SHP77 (cell line): ENCODE measurements around the gene SRSF3.
"Not testable (repeated sequence)": the region's sequence is repeated elsewhere in the genome, so short reads cannot be mapped to it uniquely, and the experiment has no call there.

Experiments used
- DNase-seq, 2 experiments: peaks; one replicate each; lab custom pipeline; 2025; lab: John Stamatoyannopoulos, UW

The SRSF3 gene

DNA sequence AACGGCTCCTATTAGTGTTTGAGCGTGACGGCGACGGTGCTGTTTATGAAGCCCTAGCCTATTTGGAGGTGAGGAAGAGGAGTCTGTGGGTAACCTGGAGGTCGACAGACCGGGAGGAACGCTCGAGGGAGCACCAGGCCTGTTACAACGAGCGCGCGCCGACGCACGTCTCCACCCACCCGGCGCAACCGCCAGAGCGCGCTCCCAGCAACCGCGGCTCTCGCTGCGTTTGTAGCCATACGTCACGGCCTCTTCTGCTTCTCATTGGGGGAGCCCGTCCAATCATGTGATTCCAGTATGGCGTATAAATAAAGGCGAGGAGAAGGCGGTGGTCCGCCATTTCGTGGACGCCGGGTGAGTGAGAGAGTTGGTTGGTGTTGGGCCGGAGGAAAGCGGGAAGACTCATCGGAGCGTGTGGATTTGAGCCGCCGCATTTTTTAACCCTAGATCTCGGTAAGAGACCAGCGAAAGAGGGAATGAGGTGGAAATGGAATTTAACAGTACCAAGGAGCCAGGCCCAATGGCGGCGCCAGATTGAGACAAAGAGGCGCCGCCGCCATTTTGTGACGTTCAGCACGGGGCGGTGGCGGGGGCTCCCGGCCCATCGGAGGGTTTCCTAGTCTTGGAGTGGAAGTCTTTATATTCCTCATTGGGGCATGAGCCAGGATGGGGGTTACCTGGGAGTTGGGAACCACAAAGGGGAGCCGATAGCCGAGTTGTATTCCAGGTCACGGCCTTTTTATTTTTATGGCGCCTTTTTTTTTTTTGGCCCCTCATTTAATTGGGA lies at the start of gene SRSF3:
Gene SRSF3 (plus strand): TSS at position 334 of the 787 bp plus-strand sequence. CDS start 2,401 bp downstream, outside the sequence.
- peak; percentile 97 for DNase-seq

DNA sequence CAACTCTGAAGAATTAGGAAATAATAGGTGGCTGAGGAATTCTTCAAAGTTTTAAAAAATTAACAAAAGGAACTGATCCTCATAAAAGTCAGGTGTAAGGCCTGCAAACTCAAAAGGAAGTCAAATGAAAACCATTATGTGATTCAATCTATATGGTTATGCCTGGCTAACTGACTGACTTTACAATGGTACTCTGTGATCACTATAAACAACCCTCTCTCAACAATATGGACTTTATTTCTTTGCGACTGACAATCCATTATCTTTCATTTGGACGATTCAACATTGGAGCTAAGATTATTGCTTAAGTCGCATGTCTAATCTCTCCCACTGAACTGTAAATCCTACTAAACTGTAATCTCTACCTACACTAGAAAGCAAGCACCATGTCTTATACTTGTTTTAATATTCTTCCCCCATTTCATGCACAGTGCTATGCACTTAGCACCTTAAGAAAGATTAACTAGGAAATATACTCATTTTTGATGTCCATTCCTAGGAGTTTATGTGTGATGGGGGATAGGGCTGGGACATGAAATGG lies 48.3 kb upstream of the SRSF3 start:
- DNase-seq, result no peak

DNA sequence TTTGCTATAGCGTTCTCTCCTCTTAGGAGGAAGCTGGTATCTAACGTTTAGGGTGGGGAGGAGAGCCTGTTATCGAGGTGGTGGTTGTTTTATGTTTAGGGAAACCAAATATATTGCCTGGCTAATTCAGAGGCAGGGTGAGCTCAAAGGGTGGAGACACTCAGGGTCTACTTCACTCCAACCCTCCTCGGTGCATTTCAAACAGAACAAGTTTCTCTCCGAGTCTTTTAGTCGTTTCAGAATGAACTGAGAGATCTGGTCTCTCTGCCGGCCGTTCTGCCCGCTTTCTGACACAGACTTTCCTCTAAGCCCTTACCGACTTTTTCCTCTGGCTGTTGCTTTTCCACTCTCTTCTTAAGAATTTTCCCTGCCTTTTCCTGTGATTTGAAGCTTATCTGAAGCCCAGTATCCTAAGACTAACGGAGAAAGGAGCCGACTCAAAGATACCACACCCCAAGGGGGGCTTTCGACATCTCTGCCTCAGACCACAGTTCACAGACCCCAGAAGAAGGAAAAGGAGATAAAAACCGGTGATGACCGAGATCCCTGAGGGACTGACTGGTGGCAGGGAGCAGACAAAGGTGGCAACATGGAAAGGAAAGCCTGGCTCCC lies 47.7 kb upstream of the SRSF3 start:
- DNase-seq, result no peak

DNA sequence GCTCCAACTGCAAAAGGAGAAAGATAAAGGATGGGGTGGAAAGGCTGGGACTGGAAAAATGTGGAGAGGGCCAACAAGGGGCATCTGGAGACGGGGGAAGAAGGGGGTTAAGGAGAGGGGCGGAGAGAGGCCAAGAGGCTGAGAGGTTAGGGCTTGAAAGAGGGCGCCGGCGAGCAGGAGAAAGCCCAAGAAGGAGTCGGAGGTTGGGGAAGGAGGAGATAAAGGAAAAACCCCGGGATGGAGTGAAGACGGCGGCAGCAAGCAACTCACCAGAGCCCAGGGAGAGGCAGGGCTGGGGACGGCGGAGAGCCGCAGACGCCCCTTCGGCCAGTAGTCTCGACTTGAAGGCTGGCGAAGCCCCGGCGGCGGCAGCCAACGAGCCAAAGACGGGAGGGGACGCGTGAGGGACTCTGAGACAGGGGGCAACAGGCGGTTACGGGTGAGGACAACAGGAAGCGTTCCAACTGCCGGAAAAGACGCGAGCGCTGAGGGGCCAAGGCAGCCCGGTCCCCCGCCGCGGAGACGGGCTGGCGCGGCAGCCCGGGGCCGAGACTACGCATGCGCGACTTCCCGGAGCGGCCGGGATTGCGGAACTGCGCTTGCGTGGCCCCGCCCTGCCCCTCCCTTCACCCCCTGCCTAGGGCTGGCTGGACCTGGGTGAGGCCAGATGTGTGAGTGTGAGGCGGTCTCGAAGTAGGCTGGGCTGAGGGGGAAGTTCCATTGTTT lies 47.1 kb upstream of the SRSF3 start, which contains the start of gene STK38:
Gene STK38 (minus strand): TSS at position 560 of the 726 bp plus-strand sequence. CDS start 7,277 bp downstream, outside the sequence.
- peak; percentile 69 to 79 for DNase-seq

DNA sequence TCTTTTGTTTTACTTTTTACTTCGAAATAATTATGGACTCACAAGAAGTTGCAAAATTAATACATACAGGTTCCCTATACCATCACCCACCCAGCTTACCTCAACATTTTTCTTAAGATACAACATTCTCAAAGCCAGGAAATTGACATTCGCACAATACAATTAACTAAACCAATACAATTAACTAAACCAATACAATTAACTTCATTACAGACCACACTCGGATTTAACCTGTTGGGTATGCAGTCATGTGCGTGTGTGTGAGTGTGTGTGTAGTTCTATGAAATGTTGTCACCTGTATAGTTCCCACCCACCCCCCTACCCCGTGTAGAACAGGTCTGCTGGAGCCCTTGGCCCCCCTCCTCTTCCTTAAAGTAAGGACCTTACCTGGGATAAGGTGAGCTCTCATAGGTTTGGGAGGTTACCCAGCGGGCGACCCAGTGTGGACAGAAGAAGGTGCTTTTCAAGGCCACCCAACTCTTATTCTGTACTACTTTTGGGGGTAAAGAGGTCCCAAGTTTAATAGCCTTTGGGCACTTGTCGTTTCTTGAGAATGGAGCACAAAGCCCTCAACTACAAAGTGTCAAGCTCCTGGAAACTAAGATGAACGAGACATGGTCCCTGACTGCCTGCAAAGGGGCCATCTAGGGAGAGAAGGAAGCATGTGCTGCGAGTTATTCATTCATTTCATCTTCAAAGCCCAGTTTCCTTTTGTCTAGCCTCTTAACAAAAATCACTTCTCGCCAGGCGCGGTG lies 46.3 kb upstream of the SRSF3 start:
- DNase-seq, result no peak

DNA sequence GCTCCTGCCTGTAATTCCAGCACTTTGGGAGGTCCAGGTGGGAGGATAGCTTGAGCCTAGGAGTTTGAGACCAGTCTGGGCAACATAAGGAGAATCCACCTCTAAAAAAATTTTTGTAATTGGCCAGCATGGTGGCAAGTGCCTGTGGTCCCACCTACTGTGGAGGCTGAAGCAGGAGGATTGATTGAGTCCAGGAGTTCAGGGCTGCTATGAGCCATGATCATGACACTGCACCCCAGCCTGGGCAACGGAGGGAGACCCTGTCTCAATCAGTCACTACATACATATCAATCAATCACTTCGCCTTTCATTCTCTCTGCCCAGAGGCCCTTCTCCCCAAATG lies 45.8 kb upstream of the SRSF3 start:
- DNase-seq, result no peak

DNA sequence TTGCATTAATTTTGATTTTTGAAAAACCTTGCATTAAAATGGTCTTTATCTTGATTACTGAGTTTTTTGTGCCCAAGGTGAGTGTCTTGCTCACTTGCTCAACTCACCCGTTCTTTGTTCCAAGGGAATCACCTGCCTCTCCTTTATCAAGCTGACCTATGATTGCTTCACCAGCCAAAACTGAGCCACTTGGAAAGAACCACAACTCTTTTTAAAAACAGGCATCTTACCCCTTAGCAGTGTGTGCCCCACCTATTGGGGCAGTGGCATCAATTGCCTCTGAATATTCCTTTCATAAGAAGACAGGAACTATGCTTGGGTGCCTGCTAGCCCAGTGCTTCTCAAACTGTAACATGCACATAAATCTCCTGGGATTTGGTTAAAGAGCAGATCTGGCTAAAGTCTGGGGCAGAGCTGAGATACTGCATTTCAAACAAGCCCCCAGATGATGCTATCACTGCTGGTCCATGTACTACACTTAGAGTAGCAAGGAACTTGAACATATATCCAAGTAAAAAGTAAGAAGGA lies 43.6 kb upstream of the SRSF3 start:
- no peak for DNase-seq

DNA sequence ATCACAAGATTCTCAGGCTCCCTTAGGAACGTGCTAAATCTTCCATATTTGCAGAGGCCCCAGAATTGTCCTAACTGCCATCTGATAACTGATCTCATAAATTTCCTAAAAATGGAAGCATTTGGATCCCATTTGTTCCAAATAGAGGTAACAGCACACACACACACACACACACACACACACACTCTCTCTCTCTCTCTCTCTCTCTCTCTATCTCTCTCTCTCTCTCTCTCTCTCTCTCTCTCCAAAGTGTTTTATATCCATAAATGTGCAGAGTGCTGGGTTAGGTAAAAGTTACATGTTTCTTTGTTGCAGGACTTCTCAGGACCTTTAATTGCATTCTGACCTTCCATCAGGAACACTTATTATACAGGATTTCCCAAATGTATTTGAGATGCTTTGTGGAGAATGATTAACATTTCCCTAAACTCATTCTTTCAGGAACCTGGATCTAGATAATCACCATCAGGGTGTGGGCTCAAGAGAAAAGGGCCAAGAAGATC lies 38.4 kb upstream of the SRSF3 start:
- DNase-seq, result no peak

DNA sequence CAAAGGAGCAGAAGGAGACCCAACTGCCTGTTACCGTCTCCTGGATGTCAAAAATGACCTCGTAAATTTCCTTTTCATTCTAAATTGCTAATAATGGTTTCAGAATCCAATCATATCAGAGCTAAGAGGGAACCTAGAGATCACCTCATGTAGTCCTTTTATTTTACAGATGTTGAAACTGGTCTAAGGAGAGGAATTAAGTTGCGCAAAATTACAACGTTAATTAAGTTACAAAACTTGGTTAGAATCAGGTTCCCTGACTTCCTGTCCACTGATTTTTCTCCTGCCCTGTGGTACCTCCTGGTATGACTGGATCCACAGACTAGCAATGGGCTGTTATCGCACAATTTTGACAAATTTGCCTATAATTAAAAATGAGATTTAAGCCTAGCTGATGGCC lies 37.9 kb upstream of the SRSF3 start:
- no peak for DNase-seq

DNA sequence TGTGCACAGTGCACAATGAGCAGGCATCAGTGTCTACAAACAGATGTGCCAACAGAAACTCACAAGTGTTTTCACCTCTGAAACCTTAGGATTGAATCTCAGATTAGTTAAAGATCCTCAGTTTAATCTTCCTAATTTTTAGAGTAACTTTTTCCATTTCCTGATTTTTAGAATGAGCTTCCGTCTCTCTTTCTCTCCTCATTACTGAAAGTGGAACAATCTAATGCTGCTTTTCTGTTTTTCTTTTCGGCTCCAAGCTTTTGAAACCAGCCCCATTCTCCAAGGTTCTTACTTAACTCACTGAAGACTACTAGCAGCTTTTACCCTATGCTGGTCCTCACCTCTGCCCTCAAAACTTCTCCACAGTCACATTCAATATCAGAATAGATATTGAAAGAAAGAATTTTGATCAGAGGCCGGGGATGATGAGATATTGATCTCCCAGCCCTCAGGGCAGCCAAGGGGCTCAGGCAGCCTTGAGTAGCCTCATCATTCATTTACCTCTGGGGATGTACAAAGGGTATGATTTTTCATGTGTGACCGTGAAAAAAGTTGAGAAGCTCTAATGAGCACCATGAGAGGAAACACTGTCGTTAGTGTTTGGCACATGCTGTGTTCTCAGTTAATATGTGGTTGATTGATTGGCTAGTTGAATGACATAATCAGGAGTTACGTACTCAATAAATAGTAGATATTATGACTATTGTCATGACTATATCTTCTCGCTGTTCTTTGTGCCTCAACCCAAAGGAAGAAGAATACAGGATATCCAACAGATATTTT lies 35.0 kb upstream of the SRSF3 start:
- DNase-seq, result no peak

DNA sequence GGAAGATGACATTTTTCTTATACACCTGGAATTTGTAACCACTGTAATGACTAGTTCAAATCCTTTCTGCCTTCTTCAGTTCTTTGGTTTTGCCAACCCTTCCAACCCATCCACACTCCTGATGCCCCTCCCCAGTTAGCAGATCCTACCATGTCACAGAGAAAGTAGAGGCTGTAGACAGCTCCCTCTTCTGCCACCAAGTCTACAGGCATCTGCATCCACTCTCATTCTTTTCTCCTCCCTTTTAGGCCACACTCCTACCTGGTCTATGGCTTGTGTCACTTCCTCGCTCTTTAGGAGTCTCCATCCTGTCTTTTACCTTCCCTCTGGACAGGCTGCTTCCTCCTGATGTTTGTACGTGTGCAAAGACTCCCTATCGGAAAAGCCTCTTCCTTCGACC lies 33.3 kb upstream of the SRSF3 start:
- DNase-seq, result no peak

DNA sequence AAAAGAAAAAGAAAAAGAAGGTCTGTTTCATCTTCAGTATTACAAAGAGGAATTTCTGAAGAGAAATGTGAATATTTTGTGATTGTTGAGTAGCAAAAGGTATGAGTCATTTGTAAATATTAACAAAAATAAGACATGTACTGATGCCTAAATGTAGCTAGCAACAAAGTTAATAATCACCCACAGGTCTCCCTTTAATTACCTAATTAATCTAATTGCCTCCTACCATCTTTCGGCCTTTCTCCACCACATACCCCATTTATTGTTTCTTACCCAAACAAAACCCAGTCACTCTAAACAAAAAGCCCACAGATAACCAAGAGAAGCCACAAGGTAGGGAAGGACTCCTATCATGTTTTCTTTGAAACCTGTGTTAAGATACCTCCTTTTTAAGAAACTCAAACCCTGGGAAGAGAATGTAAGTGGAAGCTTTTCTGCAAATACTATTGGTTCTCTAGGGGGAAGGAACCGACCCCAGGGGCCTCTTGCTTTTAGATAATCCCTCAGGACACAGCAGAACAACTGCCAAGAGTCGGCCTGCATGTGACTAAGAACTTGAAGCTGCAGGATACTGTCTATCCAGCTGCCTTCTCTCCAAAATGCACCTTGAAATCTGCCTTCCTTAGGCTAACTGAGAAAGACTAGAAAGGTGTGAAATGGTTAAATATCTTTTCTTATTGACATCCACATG lies 30.8 kb upstream of the SRSF3 start:
- no peak for DNase-seq

DNA sequence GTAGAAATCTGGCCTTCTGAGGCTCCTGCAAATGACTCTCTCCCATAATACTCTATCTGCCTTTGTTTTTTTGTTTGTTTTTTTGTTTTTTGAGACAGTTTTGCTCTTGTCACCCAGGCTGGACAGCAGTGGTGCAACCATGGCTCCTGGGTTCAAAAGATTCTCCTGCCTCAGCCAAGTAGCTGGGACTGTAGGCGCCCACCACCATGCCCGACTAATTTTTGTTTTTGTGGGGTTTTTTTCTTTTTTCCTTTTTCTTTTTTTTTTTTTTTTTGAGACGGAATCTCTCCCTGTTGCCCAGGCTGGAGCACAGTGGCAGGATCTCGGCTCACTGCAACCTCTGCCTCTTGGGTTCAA lies 30.3 kb upstream of the SRSF3 start:
- DNase-seq, result no peak

DNA sequence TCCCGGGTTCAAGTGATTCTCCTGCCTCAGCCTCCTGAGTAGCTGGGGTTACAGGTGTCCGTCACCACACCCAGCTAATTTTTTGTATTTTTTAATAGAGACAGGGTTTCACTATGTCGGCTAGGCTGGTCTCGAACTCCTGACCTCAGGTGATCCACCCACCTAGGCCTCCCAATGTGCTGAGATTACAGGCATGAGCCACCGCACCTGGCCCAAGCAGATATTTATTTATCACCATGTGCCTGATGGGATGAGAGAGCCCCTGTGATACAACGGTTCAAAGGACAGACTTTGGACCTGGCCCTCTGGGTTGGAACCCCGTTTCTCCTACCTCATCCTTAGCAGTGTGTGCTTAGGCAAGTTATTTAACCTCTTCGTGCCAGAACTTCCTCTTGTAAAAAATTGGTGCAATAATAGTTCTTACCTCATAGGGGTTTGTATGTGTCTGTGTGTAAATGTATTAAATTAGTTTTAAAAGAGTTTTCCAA lies 27.7 kb upstream of the SRSF3 start:
- DNase-seq, result no peak

DNA sequence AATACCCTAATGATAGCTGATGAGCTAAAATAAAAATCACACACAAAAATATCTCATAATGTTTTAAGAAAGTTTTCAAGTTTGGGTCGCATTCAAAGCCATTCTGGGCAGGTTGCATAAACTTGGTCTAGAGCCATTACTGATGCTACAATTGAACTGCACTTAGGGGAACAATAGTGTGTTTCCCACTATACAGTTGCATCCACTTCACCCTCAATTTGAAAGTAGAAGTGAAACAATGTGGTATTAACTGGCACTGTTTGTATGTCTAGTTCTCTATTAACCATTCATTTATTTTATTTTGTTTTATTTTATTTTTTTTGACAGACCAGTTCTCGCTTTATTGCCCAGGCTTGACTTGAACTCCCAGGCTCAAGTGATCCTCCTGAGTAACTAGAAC lies 23.9 kb upstream of the SRSF3 start:
- DNase-seq, result no peak

DNA sequence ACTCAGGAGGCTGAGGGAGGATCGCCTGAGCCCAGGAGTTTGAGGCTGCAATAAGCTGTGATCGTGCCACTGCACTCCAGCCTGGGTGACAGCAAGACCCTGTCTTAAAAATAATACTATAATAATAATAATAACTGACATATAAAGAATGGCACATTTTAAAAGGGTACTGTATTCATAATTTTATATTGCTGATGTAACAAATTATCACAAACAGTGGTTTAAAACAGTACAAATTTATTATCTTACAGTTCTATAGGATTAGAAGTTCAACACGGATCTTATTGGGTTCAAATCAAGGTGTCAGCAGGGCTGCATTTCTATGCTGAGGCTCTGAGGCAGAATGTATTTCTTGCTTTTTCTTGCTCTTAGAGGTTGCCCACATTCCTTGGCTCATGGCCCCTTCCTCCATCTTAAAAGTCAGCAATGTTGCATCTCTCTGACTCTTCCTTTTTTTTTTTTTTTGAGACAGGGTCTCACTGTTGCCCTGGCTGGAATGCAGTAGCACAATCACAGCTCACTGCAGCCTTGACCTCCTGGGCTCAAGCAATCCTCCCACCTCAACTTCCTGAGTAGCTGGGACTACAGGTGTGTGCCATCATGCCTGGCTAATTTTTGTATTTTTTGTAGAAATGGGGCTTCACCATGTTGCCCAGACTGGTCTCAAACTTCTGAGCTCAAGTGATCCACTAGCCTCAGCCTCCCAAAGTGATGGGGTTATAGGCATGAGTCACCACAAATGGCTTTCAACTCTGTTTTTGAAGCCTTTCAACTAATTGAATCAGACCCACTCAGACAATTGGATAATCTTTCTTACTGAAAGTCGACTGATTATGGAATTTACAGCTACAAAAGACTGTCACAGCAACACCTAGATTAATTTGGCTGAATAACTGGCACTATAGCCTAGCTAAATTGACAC lies 22.8 kb upstream of the SRSF3 start:
- no peak for DNase-seq

DNA sequence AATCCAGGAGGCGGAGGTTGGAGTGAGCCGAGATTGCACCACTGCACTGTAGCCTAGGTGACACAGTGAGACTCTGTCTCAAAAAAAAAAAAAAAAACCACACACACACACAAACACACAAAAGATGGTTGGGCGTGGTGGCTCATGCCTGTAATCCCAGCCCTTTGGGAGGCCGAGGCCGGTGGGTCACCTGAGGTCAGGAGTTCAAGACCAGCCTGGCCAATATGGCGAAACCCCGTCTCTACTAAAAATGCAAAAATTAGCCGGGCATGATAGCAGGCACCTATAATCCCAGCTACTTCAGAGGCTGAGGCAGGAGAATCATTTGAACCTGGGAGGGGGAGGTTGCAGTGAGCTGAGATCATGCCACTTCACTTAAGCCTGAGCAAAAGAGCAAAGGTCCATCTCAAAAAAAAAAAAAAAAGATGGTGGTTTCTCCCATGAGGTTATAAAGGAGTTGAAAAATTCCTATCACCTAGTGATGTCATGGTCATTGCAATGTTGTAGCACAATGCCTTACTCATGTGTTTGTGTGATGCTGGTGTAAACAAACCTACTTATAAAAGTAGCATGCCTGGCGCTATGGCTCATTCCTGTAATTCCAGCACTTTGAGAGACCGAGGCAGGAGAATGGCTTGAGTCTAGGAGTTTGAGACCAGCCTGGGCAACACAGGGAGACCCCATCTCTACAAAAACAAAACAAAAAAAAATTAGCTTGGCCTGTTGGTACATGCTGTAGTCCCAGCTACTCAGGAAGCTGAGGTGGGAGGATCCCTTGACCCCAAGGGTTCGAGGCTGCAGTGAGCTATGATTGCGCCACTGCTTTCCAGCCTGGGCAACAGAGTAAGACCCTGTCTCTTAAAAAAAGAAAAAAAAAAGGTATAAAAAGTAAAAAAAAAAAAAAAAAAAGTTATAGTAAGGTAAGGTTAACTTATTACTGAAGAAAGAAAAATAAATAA lies 21.5 kb upstream of the SRSF3 start:
- DNase-seq, result not testable (repeated sequence)

DNA sequence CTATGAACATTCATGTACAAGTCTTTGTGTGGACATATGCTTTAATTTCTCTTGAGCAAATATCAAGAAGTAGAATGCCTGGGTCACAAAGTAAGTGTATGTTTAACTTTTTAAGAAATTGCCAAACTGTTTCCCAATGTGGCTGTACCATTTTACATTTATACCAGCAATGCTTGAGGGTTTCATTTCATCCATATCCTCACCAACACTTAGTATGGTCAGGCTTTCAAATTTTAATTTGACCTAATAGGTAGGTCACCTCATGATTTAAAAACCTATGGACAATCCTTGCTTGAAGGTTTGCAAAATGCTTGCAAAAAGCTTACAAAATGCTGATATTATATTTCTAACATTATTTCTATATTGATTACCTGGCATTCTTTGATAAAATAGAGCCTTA lies 19.5 kb upstream of the SRSF3 start:
- DNase-seq, result no peak
